Astrocyte of the spinal cord (primary cell): Measurements from ENCODE around the gene N4BP2.
A peak's percentile ranks its signal among the peaks of the same experiment; 100 is the strongest.
"Not testable (repeated sequence)": the region's sequence is repeated elsewhere in the genome, so short reads cannot be mapped to it uniquely, and the experiment has no call there.

Experiments used
- DNase-seq: peaks from one replicate; pipeline ENCODE4 v3.0.0; 2011; ENCODE audit warnings: low read depth, low spot score
- H3K4me3 ChIP-seq: 2 replicates; pipeline ENCODE4 v1.5.1; 2011; ENCODE audit warnings: low read depth, mild to moderate bottlenecking, low read length, moderate library complexity
- CTCF ChIP-seq: IDR thresholded peaks from 2 replicates; pipeline ENCODE4 v1.5.1; 2012; ENCODE audit warnings: low read depth, mild to moderate bottlenecking, low read length, inconsistent platforms
- in situ Hi-C: cut with HindIII; loops from 2 replicates; pipeline ENCODE4 v1.10.0; 2017; ENCODE audit warnings: low sequenced_read_pairs

The N4BP2 gene

GRCh38 chr4:40144716-40145115, 88.1 kb downstream of the N4BP2 start:
- TF ChIP-seq CTCF, result no peak
- no peak for DNase-seq
- in situ Hi-C loops, result no loop called here
- no peak overlapping the region for H3K4me3 ChIP-seq

- H3K4me3 ChIP-seq, in situ Hi-C loops, DNase-seq: not testable (repeated sequence)
Measured at GRCh38 chr4:40147490-40147889, 90.8 kb downstream of the N4BP2 start.

GRCh38 chr4:40149960-40150385, 93.3 kb downstream of the N4BP2 start:
- in situ Hi-C loops, result no loop called here
- peak; percentile 74 for TF ChIP-seq CTCF
- no peak overlapping the region for H3K4me3 ChIP-seq
- peak; percentile 77 for DNase-seq

- in situ Hi-C loops, result no loop called here
- H3K4me3 ChIP-seq, result no peak overlapping the region
- no peak for TF ChIP-seq CTCF
- DNase-seq, result no peak
Measured at GRCh38 chr4:40150932-40151331, 94.3 kb downstream of the N4BP2 start.

GRCh38 chr4:40152637-40153036, 96.0 kb downstream of the N4BP2 start:
- in situ Hi-C loops, result no loop called here
- H3K4me3 ChIP-seq, result no peak overlapping the region
- TF ChIP-seq CTCF, result no peak
- no peak for DNase-seq

GRCh38 chr4:40157436-40157835, 100.8 kb downstream of the N4BP2 start:
- no peak overlapping the region for H3K4me3 ChIP-seq
- no peak for TF ChIP-seq CTCF
- in situ Hi-C loops, result no loop called here
- no peak for DNase-seq

- DNase-seq, result no peak
- no peak for TF ChIP-seq CTCF
- H3K4me3 ChIP-seq, result no peak overlapping the region
- in situ Hi-C loops, result no loop called here
Measured at GRCh38 chr4:40160258-40160657, 103.6 kb downstream of the N4BP2 start.
